Measurements from ENCODE around the gene MACROD2. TPM values are rescaled to one million over a fixed set of nuclear protein-coding genes. Genes with fewer than 3 reads are reported as not detected.

The MACROD2 gene
- polyA plus RNA-seq, 1 donor (not counting 4 experiments of a cell fraction or from before 2014, with no cell fraction given), result 0.71 TPM

GRCh38 chr20:15131176-15131575 lies 1135.9 kb downstream of the MACROD2 start:
- TF ChIP-seq EZH2 (IDR thresholded peaks at IDR 0.05; ENCODE audit: low read length) (no peak), CTCF (optimal IDR thresholded peaks at IDR 0.05 in 1 of 3, IDR thresholded peaks at IDR 0.05 in 1 of 3, conservative IDR thresholded peaks at IDR 0.05 in 1 of 3; ENCODE audit: extremely low read depth in 1 of 3, insufficient read depth in 2 of 3, low read length in 3 of 3) (no peak)
- Histone ChIP-seq H2AFZ (ENCODE audit: control insufficient read depth, low read length) (no peak overlapping the region), H4K20me1 (ENCODE audit: control insufficient read depth, extremely low read depth, insufficient read depth, low read length) (no peaks in the 10 kb centered on the region), H3K4me1 (ENCODE audit: control insufficient read depth, extremely low read depth, insufficient read depth, low read length) (no peaks in the 10 kb centered on the region), H3K9me1 (ENCODE audit: control insufficient read depth, extremely low read depth, insufficient read depth, low read length) (no peaks in the 10 kb centered on the region), H3K36me3 (ENCODE audit: control insufficient read depth in 2 of 2, extremely low read depth in 1 of 2, insufficient read depth in 2 of 2, low read length in 2 of 2) (no peaks in the 10 kb centered on the region), H3K9me3 (ENCODE audit: control insufficient read depth, low read depth, low read length) (no peaks in the 10 kb centered on the region), H3K27me3 (ENCODE audit: control insufficient read depth, extremely low read depth, insufficient read depth, low read length) (no peaks in the 10 kb centered on the region), H3K79me2 (ENCODE audit: control insufficient read depth, insufficient read depth, low read length) (no peaks in the 10 kb centered on the region), H3K27ac (ENCODE audit: control insufficient read depth, insufficient read depth, low read length) (no peak overlapping the region), H3K4me2 (ENCODE audit: control insufficient read depth, extremely low read depth, insufficient read depth, low read depth, low read length) (no peak overlapping the region), H3K4me3 (ENCODE audit: control insufficient read depth in 2 of 3, extremely low read depth in 1 of 3, insufficient read depth in 2 of 3, low read depth in 1 of 3, low read length in 3 of 3) (no peak overlapping the region), H3K9ac (ENCODE audit: control insufficient read depth, extremely low read depth, insufficient read depth, low read length) (no peak overlapping the region)
- FAIRE-seq (no peak), DNase-seq (ENCODE audit: low read depth, low spot score) (no peak)
- dilution Hi-C loops (cut with MboI; ENCODE audit: extremely low pct_ligation_motif_present, low sequenced_read_pairs), result no loop called here

GRCh38 chr20:15138548-15139126 lies 1143.3 kb downstream of the MACROD2 start:
- DNase-seq (ENCODE audit: low read depth, low spot score) (no peak), FAIRE-seq (no peak)
- no peaks in the 10 kb centered on the region for H3K9me3 ChIP-seq (ENCODE audit: control insufficient read depth, low read depth, low read length)
- no peak overlapping the region for H3K27ac ChIP-seq (ENCODE audit: control insufficient read depth, insufficient read depth, low read length)
- no peak overlapping the region for H2AFZ ChIP-seq (ENCODE audit: control insufficient read depth, low read length)
- no peaks in the 10 kb centered on the region for H3K79me2 ChIP-seq (ENCODE audit: control insufficient read depth, insufficient read depth, low read length)
- H3K36me3 ChIP-seq (ENCODE audit: control insufficient read depth in 2 of 2, extremely low read depth in 1 of 2, insufficient read depth in 2 of 2, low read length in 2 of 2), result no peaks in the 10 kb centered on the region
- no peaks in the 10 kb centered on the region for H4K20me1 ChIP-seq (ENCODE audit: control insufficient read depth, extremely low read depth, insufficient read depth, low read length)
- H3K27me3 ChIP-seq (ENCODE audit: control insufficient read depth, extremely low read depth, insufficient read depth, low read length), result no peaks in the 10 kb centered on the region
- no peak overlapping the region for H3K4me3 ChIP-seq (ENCODE audit: control insufficient read depth in 2 of 3, extremely low read depth in 1 of 3, insufficient read depth in 2 of 3, low read depth in 1 of 3, low read length in 3 of 3)
- H3K9ac ChIP-seq (ENCODE audit: control insufficient read depth, extremely low read depth, insufficient read depth, low read length), result no peak overlapping the region
- dilution Hi-C loops (cut with MboI; ENCODE audit: extremely low pct_ligation_motif_present, low sequenced_read_pairs), result no loop called here
- TF ChIP-seq EZH2 (IDR thresholded peaks at IDR 0.05; ENCODE audit: low read length), result no peak
- no peaks in the 10 kb centered on the region for H3K4me1 ChIP-seq (ENCODE audit: control insufficient read depth, extremely low read depth, insufficient read depth, low read length)
- H3K4me2 ChIP-seq (ENCODE audit: control insufficient read depth, extremely low read depth, insufficient read depth, low read depth, low read length), result no peak overlapping the region
- no peaks in the 10 kb centered on the region for H3K9me1 ChIP-seq (ENCODE audit: control insufficient read depth, extremely low read depth, insufficient read depth, low read length)

- no peak for TF ChIP-seq CTCF (optimal IDR thresholded peaks at IDR 0.05 in 1 of 3, IDR thresholded peaks at IDR 0.05 in 1 of 3, conservative IDR thresholded peaks at IDR 0.05 in 1 of 3; ENCODE audit: extremely low read depth in 1 of 3, insufficient read depth in 2 of 3, low read length in 3 of 3)
- TF ChIP-seq EZH2 (IDR thresholded peaks at IDR 0.05; ENCODE audit: low read length), result no peak
- Histone ChIP-seq H3K27me3 (ENCODE audit: control insufficient read depth, extremely low read depth, insufficient read depth, low read length) (no peaks in the 10 kb centered on the region), H3K27ac (ENCODE audit: control insufficient read depth, insufficient read depth, low read length) (no peak overlapping the region), H2AFZ (ENCODE audit: control insufficient read depth, low read length) (no peak overlapping the region), H3K4me3 (ENCODE audit: control insufficient read depth in 2 of 3, extremely low read depth in 1 of 3, insufficient read depth in 2 of 3, low read depth in 1 of 3, low read length in 3 of 3) (no peak overlapping the region), H3K9me1 (ENCODE audit: control insufficient read depth, extremely low read depth, insufficient read depth, low read length) (no peaks in the 10 kb centered on the region), H3K9me3 (ENCODE audit: control insufficient read depth, low read depth, low read length) (no peaks in the 10 kb centered on the region), H3K36me3 (ENCODE audit: control insufficient read depth in 2 of 2, extremely low read depth in 1 of 2, insufficient read depth in 2 of 2, low read length in 2 of 2) (no peaks in the 10 kb centered on the region), H3K9ac (ENCODE audit: control insufficient read depth, extremely low read depth, insufficient read depth, low read length) (no peak overlapping the region), H3K4me2 (ENCODE audit: control insufficient read depth, extremely low read depth, insufficient read depth, low read depth, low read length) (no peak overlapping the region), H3K79me2 (ENCODE audit: control insufficient read depth, insufficient read depth, low read length) (no peaks in the 10 kb centered on the region), H3K4me1 (ENCODE audit: control insufficient read depth, extremely low read depth, insufficient read depth, low read length) (no peaks in the 10 kb centered on the region), H4K20me1 (ENCODE audit: control insufficient read depth, extremely low read depth, insufficient read depth, low read length) (no peaks in the 10 kb centered on the region)
- DNase-seq (ENCODE audit: low read depth, low spot score) (no peak), FAIRE-seq (peak; percentile 17)
- dilution Hi-C loops (cut with MboI; ENCODE audit: extremely low pct_ligation_motif_present, low sequenced_read_pairs), result no loop called here
Measured at GRCh38 chr20:15139522-15139921, 1144.2 kb downstream of the MACROD2 start.
